ENCODE data around the gene GP9.
"Not testable (repeated sequence)": the region's sequence is repeated elsewhere in the genome, so short reads cannot be mapped to it uniquely, and the experiment has no call there.

DNA sequence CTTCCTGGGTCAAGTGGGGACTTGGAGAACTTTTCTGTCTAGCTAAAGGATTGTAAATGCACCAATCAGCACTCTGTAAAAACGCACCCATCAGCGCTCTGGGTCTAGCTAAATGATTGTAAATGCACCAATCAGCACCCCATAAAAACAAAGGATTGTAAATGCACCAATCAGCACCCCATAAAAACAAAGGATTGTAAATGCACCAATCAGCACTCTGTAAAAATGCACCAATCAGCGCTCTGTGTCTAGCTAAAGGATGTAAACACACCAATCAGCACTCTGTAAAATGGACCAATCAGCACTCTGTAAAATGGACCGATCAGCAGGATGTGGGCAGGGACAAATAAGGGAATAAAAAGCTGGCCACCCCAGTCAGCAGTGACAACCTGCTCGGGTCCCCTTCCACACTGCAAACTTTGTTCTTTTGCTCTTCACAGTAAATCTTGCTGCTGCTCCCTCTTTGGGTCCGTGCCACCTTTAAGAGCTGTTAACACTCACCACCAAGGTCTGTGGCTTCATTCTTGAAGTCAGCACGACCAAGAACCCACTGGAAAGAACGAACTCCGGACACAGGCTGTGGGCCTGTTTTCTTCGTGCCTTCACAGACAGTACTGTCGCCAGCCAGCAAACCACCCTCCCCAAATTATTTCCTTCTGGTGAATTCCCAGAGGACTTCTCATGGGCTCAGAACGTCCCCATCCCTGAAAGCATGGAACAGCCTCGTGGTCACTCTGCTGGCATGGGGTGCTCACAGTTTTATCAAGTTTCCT, 8.9 kb downstream of the GP9 start:
- TF ChIP-seq, protein P1, sequence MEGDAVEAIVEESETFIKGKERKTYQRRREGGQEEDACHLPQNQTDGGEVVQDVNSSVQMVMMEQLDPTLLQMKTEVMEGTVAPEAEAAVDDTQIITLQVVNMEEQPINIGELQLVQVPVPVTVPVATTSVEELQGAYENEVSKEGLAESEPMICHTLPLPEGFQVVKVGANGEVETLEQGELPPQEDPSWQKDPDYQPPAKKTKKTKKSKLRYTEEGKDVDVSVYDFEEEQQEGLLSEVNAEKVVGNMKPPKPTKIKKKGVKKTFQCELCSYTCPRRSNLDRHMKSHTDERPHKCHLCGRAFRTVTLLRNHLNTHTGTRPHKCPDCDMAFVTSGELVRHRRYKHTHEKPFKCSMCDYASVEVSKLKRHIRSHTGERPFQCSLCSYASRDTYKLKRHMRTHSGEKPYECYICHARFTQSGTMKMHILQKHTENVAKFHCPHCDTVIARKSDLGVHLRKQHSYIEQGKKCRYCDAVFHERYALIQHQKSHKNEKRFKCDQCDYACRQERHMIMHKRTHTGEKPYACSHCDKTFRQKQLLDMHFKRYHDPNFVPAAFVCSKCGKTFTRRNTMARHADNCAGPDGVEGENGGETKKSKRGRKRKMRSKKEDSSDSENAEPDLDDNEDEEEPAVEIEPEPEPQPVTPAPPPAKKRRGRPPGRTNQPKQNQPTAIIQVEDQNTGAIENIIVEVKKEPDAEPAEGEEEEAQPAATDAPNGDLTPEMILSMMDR (IDR thresholded peaks at IDR 0.05), result not testable (repeated sequence)
- not testable (repeated sequence) for TF ChIP-seq POLR2A, POLR2AphosphoS5, EP300 (IDR thresholded peaks at IDR 0.05)

All from suprapubic skin (tissue), 4 donors.